HG03439 (cell line): ENCODE data around the gene IGF2.

Experiments
- ATAC-seq: cut with Tn5 transposase; IDR thresholded peaks from one replicate; pipeline ENCODE4 v1.9.1; 2021; ENCODE audit warnings: mild to moderate bottlenecking, moderate library complexity; ENCODE audit not compliant: unreplicated experiment

Gene IGF2

DNA sequence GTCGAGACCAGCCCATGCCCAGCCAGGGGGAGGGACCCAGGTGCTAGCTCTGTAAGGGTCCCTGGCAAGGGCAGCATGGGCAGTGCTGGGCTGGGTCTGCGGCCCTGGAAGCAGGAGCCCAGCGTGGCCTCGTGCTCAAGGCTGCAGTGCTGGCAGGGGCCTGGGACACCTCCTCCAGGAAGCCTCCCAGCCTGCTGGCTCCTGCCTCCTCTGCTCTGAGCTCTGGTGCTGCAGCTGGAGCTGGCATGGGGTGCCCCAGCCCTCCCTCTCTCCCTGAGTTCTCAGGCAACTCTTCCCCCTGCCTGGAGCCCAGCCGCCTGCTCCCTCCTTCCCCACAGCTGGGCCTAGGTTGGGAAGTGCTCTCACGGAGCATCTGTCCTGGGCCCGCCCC, 15.0 kb upstream of the IGF2 start:
- no peak for ATAC-seq

DNA sequence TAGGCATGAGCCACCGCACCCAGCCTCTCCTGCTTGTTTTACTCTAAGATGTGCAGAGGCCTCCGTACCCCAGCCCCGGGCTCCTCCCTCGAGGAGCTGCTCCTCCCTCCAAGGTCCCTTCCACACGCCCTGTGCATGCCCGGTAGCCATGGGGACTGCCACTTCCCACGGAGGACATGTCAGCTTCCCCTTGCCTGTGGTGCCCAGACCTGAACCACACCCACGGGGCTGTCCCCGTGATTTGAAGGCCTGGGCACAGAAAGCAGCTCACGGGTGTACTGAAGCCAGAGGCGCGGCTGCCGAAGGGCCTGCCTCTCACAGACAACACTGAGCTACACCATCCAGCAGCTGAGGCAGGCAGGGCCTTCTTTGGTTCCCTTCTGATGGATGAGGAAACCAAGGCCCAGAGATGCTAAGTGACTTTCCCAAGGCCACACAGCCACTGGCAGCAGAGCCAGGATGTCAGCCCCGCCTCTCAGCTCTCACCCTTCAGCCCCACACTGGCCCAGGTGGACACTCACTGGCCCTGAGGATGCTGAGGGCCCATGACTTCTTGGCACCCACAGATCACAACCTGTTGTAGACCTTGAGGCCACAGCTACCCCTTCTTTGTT, 14.5 kb upstream of the IGF2 start:
- no peak for ATAC-seq

GRCh38 chr11:2151500-2152257, 12.5 kb upstream of the IGF2 start:
- ATAC-seq, result no peak

GRCh38 chr11:2149864-2150847, 11.0 kb upstream of the IGF2 start:
- no peak for ATAC-seq

DNA sequence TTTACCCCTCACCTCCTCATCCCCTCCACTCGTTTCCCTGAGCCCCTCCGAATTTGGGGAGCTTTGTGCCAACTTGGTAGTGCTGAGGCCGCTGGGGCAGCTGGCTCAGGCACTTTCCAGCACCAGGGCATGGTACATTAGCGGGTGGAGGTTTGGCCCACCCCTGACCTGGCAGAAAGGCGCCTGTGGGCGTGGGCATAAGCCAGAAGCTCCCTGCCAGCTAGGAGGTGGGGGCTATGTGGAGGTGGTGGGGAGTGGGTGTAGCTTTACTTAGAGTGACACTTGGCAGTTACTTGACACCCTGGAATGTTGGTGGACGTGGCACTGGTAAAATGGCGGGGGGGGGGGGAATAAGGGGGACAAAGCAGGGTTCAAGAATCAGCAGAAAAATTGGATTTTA, 10.3 kb upstream of the IGF2 start:
- no peak for ATAC-seq

DNA sequence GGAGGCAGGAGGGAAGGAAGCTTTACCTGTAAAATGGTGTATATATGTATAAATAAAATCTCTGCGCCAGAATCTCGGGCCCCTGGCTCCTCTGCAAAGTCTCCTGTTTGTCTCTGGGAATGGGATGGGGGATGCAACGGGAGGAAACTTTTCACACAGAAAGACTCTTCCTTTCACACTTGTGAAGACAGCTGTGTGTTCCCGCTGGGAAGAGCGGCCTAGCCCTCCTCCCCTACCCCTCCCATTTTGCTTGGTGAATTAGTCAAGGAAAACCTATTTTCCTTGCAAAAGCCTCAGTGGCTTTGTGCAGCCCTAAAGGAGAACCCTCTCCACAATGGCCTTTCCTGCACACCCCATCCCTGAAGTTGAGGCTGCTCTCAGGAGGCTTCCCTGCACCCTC, 9.4 kb upstream of the IGF2 start:
- no peak for ATAC-seq

- ATAC-seq, result no peak
Observed at GRCh38 chr11:2147391-2147790, 8.2 kb upstream of the IGF2 start.

DNA sequence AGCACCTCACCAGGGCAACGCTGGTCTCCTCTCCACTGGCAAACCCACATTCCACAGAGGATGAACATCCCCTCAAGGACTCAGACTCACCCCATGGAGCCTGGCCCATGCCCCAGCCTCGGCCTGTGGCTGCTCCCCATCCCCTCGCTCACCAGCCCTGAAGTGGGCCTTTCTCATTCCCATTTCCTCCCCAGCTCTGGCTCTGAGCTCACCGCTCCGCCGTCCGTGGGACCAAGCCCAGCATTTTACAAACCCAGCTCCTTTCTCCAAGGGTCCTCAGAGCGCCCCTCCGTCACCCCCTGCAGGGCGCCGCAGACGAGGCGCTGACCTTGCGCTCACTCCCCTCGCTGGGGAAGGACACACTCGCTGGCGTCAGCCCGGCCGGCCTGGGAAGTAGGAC, 6.9 kb upstream of the IGF2 start:
- ATAC-seq, result no peak

DNA sequence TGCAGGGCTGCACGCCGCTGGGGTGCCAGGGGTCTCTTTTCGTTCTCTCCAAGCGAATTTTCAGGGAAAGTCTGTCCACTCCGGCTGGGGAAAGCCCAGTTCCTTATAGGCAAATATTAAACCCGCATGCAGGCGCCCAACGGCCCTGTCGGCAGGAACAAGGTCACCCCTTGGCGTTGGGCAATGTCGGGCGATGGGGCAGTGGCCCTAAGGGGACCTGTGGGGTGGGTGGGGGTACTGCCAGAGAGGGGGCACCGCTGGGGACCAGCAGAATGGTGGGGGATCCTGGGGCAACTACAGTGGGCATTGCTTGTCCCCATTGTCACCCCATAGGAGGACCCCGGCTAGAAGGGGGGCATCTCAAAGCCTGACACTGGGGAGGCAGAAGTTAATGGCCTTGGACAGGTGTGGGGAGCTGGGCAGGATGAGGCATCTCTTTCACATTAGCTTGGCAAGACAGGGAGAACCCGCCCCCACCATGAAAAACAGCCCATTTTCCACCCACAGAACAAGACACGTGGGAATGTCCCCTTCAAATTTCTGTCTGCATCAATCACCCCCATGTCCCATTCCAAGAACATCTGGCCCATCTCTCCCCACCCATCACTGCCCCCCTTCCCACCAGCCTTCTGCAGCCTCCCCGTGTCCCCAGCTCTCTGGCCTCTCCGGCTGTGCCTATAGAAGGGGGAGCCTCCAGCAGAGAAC, 5.5 kb upstream of the IGF2 start:
- no peak for ATAC-seq

GRCh38 chr11:2143799-2144543, 4.8 kb upstream of the IGF2 start:
- no peak for ATAC-seq

DNA sequence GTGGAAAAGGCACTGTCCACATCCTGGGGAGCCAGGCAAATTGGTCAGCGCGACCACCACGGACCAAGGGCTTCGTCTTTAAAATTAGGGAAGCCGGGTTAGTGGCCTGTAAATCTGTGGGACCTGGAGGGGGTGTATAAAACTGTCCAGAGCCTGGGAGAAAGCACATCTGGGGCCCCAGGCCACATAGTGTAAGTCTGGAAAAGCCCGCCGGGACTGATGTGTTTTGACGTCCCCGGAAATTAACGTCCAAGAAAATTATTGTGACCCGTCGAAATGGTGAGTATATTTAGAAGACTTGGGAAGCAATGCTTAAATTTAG, 4.2 kb upstream of the IGF2 start:
- no peak for ATAC-seq

DNA sequence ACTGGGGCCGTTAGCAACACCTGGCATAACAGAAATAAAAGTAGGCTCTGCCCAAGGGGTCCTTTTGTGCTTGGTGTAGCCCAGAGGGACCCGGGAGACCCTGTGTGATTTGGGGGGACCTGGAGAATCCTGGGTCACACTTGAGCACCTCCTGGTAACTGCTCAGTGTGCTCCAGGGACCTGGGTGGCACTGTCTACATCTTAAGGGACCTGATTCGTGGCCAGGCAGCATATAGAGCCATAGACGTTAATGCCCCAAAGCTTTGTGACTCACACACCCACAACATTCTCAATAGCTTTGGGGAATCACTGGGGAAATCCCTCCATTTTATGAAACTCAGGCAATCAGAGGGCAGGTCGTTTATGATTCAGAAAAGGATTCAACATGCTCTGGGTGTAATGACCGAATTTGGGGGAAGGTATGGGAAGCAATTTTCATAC, 3.6 kb upstream of the IGF2 start:
- ATAC-seq, result no peak

- no peak for ATAC-seq
Observed at GRCh38 chr11:2142300-2142759, 3.1 kb upstream of the IGF2 start.

DNA sequence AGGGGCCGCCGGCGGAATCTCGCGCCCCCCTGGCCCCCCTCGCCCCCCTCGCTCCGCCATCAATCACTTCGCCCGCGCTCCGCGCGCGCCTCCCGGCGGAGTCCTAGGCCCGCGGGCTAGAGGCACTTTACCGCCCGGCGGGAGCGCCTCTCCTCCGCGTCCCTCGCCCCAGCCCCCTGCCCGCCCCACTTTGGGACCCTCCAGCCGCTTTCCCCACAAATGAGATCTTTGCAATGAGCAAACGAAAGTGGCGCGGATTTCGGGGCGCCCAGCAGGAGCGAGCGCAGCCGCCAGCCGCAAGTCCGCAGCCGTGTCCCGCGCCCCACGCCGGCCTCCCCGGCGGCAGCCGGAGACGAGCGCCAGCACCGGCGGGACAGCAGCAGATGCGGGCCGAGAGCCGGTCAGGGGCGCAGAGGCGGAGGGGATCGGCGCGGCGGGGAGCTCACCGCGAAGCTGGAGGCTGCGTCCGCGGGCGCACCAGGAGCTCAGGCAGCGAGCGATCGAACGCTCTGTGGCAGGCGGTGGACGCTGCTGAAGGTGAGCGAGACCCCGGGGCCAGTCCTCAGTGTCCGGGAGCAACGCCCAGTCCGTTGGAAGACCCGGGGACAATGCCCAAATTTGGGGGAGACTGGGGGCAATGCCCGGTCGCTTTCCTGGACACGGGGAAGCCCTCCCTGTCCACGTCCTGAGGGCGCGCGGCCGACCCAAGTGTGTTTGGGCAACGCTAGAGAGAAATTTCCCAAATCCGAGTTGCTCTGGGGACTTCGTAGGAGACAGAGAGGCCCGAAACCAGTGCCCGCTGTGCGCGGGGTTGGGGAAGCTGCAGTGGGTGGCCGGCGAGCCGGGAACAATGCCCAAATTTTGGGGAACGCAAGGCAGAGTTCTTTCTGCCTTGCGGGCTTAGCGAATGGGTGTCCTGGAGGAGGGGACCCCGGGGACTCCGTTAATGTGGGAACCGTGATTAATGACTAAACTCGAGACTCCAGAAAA, 1.5 kb upstream of the IGF2 start:
- ATAC-seq, result no peak

DNA sequence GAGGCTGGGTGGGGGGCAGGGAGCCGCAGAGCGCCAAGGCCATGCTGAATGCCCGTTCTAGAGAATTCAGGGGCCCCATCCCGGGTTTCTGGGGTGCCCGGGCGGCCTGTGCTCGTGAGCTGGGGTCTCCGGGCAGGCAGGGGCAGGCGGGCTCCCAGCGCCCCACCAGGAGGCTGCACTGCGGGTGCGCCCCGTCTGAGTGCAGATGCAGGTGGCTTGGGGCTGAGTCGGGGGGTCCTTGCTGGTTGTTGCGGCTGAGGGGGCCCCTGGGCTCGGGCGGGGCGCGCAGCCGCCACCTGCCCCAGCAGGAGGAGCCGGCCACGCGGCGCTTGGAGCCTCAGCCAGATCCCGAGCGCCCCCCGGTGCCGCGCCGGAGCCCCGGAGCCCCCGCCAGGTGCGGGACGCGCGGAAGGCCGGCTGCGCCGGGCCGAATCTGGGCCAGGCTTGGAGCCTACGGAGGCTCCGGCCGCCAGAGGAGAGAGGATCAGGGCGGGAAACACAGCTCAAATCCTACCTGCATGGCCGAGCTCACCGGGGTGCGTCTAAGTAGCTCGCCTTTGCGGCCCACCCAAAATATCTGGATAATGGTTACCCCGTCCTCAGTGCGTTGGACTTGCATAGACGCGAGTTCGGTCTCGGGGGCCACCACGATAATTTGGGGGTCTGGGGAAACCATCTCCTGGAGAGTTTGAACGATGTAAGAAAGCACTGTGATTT, 590 bp upstream of the IGF2 start:
- ATAC-seq, result no peak

- ATAC-seq, result no peak
Observed at GRCh38 chr11:2138431-2139122, 612 bp downstream of the IGF2 start.

DNA sequence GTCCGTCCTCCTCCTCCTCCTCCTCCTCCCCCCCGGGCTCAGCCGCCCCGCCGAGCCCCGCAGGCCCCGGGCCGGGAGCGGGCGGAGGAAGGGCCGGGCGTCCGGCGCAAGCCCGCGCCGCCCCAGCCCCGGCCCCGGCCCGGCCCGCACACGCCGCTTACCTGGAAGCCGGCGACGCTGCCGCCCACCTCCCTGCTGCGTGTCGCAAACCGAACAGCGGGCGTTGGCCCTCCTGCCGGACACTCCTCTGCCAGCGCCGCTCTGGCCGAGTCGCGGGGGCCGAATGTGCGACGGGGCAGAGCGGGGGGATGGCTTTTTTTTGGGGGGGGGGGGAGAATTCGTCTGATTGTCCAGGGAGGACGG, 1.1 kb downstream of the IGF2 start:
- ATAC-seq, result no peak
